ENCODE data around the gene PCDHGC3. TPM values are rescaled to one million over a fixed set of nuclear protein-coding genes. Genes with fewer than 3 reads are reported as not detected.
A peak's percentile ranks its signal among the peaks of the same experiment; 100 is the strongest.

Gene PCDHGC3
- total RNA-seq, 2 donors from 2014 or later: not detected

- H3K9me3 Mint-ChIP-seq: no peaks in the 10 kb centered on the region
- DNase-seq (no peak), ATAC-seq (replicated peaks in 1 of 2) (no peak)
- peaks cover 40% of the 10 kb centered on the region for H3K4me1 Mint-ChIP-seq (ENCODE audit: low read depth)
- H3K4me3 Mint-ChIP-seq: no peak overlapping the region
- no peaks in the 10 kb centered on the region for H3K27me3 Mint-ChIP-seq (ENCODE audit: low read depth)
- peaks cover 7 to 42% of the 10 kb centered on the region in 2 donors for H3K36me3 Mint-ChIP-seq (ENCODE audit: insufficient read depth in 2 of 2)
- no peak overlapping the region for H3K27ac Mint-ChIP-seq
Measured at GRCh38 chr5:141523991-141524390, 48.2 kb downstream of the PCDHGC3 start.

- no peak overlapping the region for H3K4me3 Mint-ChIP-seq
- H3K27me3 Mint-ChIP-seq (ENCODE audit: low read depth): no peaks in the 10 kb centered on the region
- peaks cover 7 to 40% of the 10 kb centered on the region in 2 donors for H3K36me3 Mint-ChIP-seq (ENCODE audit: insufficient read depth in 2 of 2)
- DNase-seq (peak; percentile 43 to 56), ATAC-seq (replicated peaks in 1 of 2) (peak; percentile 56 to 59)
- H3K27ac Mint-ChIP-seq: peak overlapping the region; percentile 48
- no peaks in the 10 kb centered on the region for H3K9me3 Mint-ChIP-seq
- peaks cover 38% of the 10 kb centered on the region for H3K4me1 Mint-ChIP-seq (ENCODE audit: low read depth)
Measured at GRCh38 chr5:141524604-141525597, 49.1 kb downstream of the PCDHGC3 start.

DNA sequence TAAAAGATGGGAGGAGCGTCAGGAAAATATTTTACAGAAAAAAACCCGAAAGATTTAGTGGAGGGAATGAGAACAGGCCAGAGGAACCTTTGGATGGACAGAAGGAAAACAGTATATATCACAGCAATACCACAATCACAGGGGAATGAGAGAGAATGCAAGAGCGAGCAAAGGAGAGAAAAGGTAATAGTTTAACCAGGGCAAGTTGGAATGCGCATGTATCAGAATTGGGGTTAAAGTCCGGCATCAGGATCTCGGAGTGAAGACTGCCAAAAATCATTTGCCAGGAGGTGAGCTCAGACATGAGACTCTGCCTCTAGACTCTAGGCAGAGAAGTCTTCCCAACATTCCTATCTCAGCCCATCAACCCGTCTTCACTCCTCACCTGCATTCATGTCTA lies 49.9 kb downstream of the PCDHGC3 start:
- Mint-ChIP-seq H3K4me1 (ENCODE audit: low read depth) (peaks cover 30% of the 10 kb centered on the region), H3K4me3 (no peak overlapping the region), H3K9me3 (no peaks in the 10 kb centered on the region), H3K27me3 (ENCODE audit: low read depth) (no peaks in the 10 kb centered on the region), H3K27ac (peak overlapping the region; percentile 48), H3K36me3 (ENCODE audit: insufficient read depth in 2 of 2) (peaks cover 5 to 35% of the 10 kb centered on the region in 2 donors)
- no peak for ATAC-seq (replicated peaks in 1 of 2)
- no peak for DNase-seq

GRCh38 chr5:141527426-141527825 lies 51.7 kb downstream of the PCDHGC3 start:
- Mint-ChIP-seq H3K4me3 (no peak overlapping the region), H3K27ac (peak overlapping the region; percentile 29), H3K27me3 (ENCODE audit: low read depth) (no peaks in the 10 kb centered on the region), H3K4me1 (ENCODE audit: low read depth) (peaks cover 13% of the 10 kb centered on the region), H3K9me3 (no peaks in the 10 kb centered on the region), H3K36me3 (ENCODE audit: insufficient read depth in 2 of 2) (peaks cover 5 to 28% of the 10 kb centered on the region in 2 donors)
- DNase-seq (no peak), ATAC-seq (replicated peaks in 1 of 2) (no peak)

Other genes with a start within 250 kb of the PCDHGC3 start
- gene PCDHB15, start 230.6 kb upstream of the PCDHGC3 start, total RNA-seq: not detected
- under 1 TPM; 0.46 to 0.63 TPM for gene SLC25A2, start 171.9 kb upstream of the PCDHGC3 start, total RNA-seq
- gene TAF7, start 155.2 kb upstream of the PCDHGC3 start, total RNA-seq: 10 to 100 TPM; 56.7 to 62.5 TPM
- gene PCDHGA1, start 145.5 kb upstream of the PCDHGC3 start, total RNA-seq: under 1 TPM; 0.05 TPM
- under 1 TPM in 1 of 2 donors, not detected in 1; 0.07 TPM for gene PCDHGA2, start 137.2 kb upstream of the PCDHGC3 start, total RNA-seq
- under 1 TPM in 1 of 2 donors, not detected in 1; 0.12 TPM for gene PCDHGA3, start 132.1 kb upstream of the PCDHGC3 start, total RNA-seq
- gene PCDHGB1, start 125.9 kb upstream of the PCDHGC3 start, total RNA-seq: under 1 TPM in 1 of 2 donors, not detected in 1; 0.19 TPM
- gene PCDHGA4, start 120.9 kb upstream of the PCDHGC3 start, total RNA-seq: under 1 TPM; 0.25 to 0.26 TPM
- gene PCDHGB2, start 116.0 kb upstream of the PCDHGC3 start, total RNA-seq: under 1 TPM; 0.28 to 0.34 TPM
- gene PCDHGA5, start 111.8 kb upstream of the PCDHGC3 start, total RNA-seq: under 1 TPM in 1 of 2 donors, not detected in 1; 0.12 TPM
- gene PCDHGB3, start 105.7 kb upstream of the PCDHGC3 start, total RNA-seq: under 1 TPM; 0.19 to 0.28 TPM
- under 1 TPM; 0.16 to 0.29 TPM for gene PCDHGA6, start 102.1 kb upstream of the PCDHGC3 start, total RNA-seq
- gene PCDHGA7, start 93.2 kb upstream of the PCDHGC3 start, total RNA-seq: under 1 TPM in 1 of 2 donors, not detected in 1; 0.12 TPM
- not detected for gene PCDHGB4, start 88.3 kb upstream of the PCDHGC3 start, total RNA-seq
- not detected for gene PCDHGA8, start 83.3 kb upstream of the PCDHGC3 start, total RNA-seq
- under 1 TPM; 0.17 to 0.21 TPM for gene PCDHGB5, start 78.0 kb upstream of the PCDHGC3 start, total RNA-seq
- gene PCDHGA9, start 73.2 kb upstream of the PCDHGC3 start, total RNA-seq: under 1 TPM; 0.09 to 0.10 TPM
- gene PCDHGB6, start 67.9 kb upstream of the PCDHGC3 start, total RNA-seq: under 1 TPM in 1 of 2 donors, not detected in 1; 0.09 TPM
- under 1 TPM; 0.12 TPM for gene PCDHGA10, start 63.0 kb upstream of the PCDHGC3 start, total RNA-seq
- under 1 TPM in 1 of 2 donors, not detected in 1; 0.17 TPM for gene PCDHGB7, start 58.3 kb upstream of the PCDHGC3 start, total RNA-seq
- under 1 TPM in 1 of 2 donors, not detected in 1; 0.22 TPM for gene PCDHGA11, start 54.9 kb upstream of the PCDHGC3 start, total RNA-seq
- gene PCDHGA12, start 45.5 kb upstream of the PCDHGC3 start, total RNA-seq: under 1 TPM; 0.12 to 0.17 TPM
- gene PCDHGC4, start 9.1 kb downstream of the PCDHGC3 start, total RNA-seq: not detected
- not detected for gene PCDHGC5, start 13.1 kb downstream of the PCDHGC3 start, total RNA-seq
- 100 to 1,000 TPM; 162 to 165 TPM for gene DIAPH1, start 143.0 kb downstream of the PCDHGC3 start, total RNA-seq
- 10 to 100 TPM; 64.1 to 69.2 TPM for gene HDAC3, start 160.9 kb downstream of the PCDHGC3 start, total RNA-seq
- gene RELL2, start 161.0 kb downstream of the PCDHGC3 start, total RNA-seq: 10 to 100 TPM; 14.6 to 19.5 TPM
- gene FCHSD1, start 175.5 kb downstream of the PCDHGC3 start, total RNA-seq: 10 to 100 TPM; 54.1 to 61.1 TPM
- gene ARAP3, start 206.3 kb downstream of the PCDHGC3 start, total RNA-seq: 1 to 10 TPM; 3.2 to 4.1 TPM

All from activated T-cell treated with anti-CD3 and anti-CD28 coated beads, Interleukin-2, amount 50 U/mL, for 72 hours (primary cell).